KMS-11 (cell line): ENCODE results near the gene FAM89A.

Experiments used
- H2AFZ ChIP-seq: fragments of 200-600 bp; sonication (generic); 2 replicates; pipeline ENCODE4 v1.6.1; 2016; ENCODE audit warnings: antibody characterized with exemption, mixed run types, low read depth
- H3K27ac ChIP-seq: fragments of 200-600 bp; sonication (generic); 2 replicates; pipeline ENCODE4 v1.6.1; 2016; ENCODE audit warnings: mild to moderate bottlenecking, mixed run types
- H3K27me3 ChIP-seq: fragments of 200-600 bp; sonication (generic); 2 replicates; pipeline ENCODE4 v1.6.1; 2017; ENCODE audit warnings: mild to moderate bottlenecking, low read depth, mixed run types, moderate library complexity; ENCODE audit not compliant: insufficient read depth
- H3K36me3 ChIP-seq: fragments of 200-600 bp; sonication (generic); 2 replicates; pipeline ENCODE4 v1.6.1; 2017; ENCODE audit warnings: mild to moderate bottlenecking, mixed run types; ENCODE audit not compliant: insufficient read depth
- H3K4me1 ChIP-seq: fragments of 200-600 bp; sonication (generic); 2 replicates; pipeline ENCODE4 v1.6.1; 2016; ENCODE audit warnings: mild to moderate bottlenecking, low read depth, mixed run types; ENCODE audit not compliant: poor library complexity, severe bottlenecking
- H3K4me2 ChIP-seq: fragments of 200-600 bp; sonication (generic); 2 replicates; pipeline ENCODE4 v1.7.0; 2016; ENCODE audit warnings: mild to moderate bottlenecking, mixed run types
- H3K4me3 ChIP-seq: fragments of 200-600 bp; sonication (generic); IDR thresholded peaks from 2 replicates; pipeline ENCODE4 v1.6.1; 2017; ENCODE audit warnings: low read depth, low read length, mixed read lengths; ENCODE audit not compliant: insufficient read depth
- H3K79me2 ChIP-seq: fragments of 200-600 bp; sonication (generic); 2 replicates; pipeline ENCODE4 v1.6.1; 2016; ENCODE audit warnings: low read depth, mixed run types; ENCODE audit not compliant: insufficient read depth
- H3K9ac ChIP-seq: fragments of 200-600 bp; sonication (generic); 2 replicates; pipeline ENCODE4 v1.6.1; 2016; ENCODE audit warnings: mild to moderate bottlenecking, mixed run types
- H4K20me1 ChIP-seq: fragments of 200-600 bp; sonication (generic); 2 replicates; pipeline ENCODE4 v1.6.1; 2016; ENCODE audit warnings: mild to moderate bottlenecking, mixed run types; ENCODE audit not compliant: insufficient read depth
- CTCF ChIP-seq: fragments of 200-600 bp; sonication (generic); conservative IDR thresholded peaks from 2 replicates; pipeline ENCODE4 v1.6.1; 2017; ENCODE audit warnings: low read depth, mild to moderate bottlenecking, antibody characterized with exemption, low read length, moderate library complexity, mixed read lengths

The FAM89A gene

GRCh38 chr1:231073331-231073730 lies 33.3 kb upstream of the FAM89A start:
- no peaks in the 10 kb centered on the region for H3K36me3 ChIP-seq
- H3K79me2 ChIP-seq, result no peaks in the 10 kb centered on the region
- no peak overlapping the region for H2AFZ ChIP-seq
- no peaks in the 10 kb centered on the region for H4K20me1 ChIP-seq
- H3K4me3 ChIP-seq, result no peak overlapping the region
- no peaks in the 10 kb centered on the region for H3K27me3 ChIP-seq
- H3K27ac ChIP-seq, result no peak overlapping the region
- no peaks in the 10 kb centered on the region for H3K4me1 ChIP-seq
- no peak overlapping the region for H3K9ac ChIP-seq
- TF ChIP-seq CTCF, result no peak
- H3K4me2 ChIP-seq, result no peak overlapping the region

DNA sequence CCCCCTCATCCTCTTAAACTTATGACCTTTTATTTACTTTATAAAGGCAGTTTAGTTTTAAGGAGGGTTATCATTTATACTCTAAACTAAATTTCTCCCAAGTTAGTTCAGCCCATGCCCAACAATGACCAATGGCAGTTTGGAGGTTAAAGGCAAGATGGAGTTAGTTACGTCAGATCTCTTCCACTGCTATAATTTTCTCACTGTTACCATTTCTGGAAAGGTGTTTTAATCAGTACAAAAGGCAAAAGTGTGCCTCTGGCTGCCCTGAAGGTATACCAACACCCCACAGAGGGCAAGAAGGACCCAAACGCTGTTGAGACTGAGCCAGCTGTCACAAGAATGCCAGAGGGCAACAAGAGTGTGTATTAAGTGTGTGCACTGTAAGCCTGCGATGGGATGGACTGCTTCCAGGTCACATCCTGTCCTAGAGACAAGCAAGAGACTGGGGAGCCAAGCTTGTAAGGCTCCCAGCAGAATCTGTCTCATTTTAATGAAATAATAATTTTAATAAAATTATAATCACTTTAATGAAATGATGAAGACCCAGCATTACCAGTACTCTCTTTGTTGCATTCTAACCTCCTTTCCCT lies 32.5 kb upstream of the FAM89A start:
- Histone ChIP-seq H3K9ac (no peak overlapping the region), H3K4me1 (no peaks in the 10 kb centered on the region), H3K27me3 (no peaks in the 10 kb centered on the region), H4K20me1 (no peaks in the 10 kb centered on the region), H3K36me3 (no peaks in the 10 kb centered on the region), H2AFZ (no peak overlapping the region), H3K4me3 (no peak overlapping the region), H3K27ac (no peak overlapping the region), H3K4me2 (no peak overlapping the region), H3K79me2 (no peaks in the 10 kb centered on the region)
- no peak for TF ChIP-seq CTCF

GRCh38 chr1:231072041-231072440 lies 32.0 kb upstream of the FAM89A start:
- no peak for TF ChIP-seq CTCF
- H3K27me3 ChIP-seq, result no peaks in the 10 kb centered on the region
- no peak overlapping the region for H2AFZ ChIP-seq
- no peaks in the 10 kb centered on the region for H3K36me3 ChIP-seq
- H3K4me3 ChIP-seq, result no peak overlapping the region
- no peaks in the 10 kb centered on the region for H3K4me1 ChIP-seq
- no peak overlapping the region for H3K9ac ChIP-seq
- H4K20me1 ChIP-seq, result no peaks in the 10 kb centered on the region
- no peaks in the 10 kb centered on the region for H3K79me2 ChIP-seq
- H3K27ac ChIP-seq, result no peak overlapping the region
- no peak overlapping the region for H3K4me2 ChIP-seq

DNA sequence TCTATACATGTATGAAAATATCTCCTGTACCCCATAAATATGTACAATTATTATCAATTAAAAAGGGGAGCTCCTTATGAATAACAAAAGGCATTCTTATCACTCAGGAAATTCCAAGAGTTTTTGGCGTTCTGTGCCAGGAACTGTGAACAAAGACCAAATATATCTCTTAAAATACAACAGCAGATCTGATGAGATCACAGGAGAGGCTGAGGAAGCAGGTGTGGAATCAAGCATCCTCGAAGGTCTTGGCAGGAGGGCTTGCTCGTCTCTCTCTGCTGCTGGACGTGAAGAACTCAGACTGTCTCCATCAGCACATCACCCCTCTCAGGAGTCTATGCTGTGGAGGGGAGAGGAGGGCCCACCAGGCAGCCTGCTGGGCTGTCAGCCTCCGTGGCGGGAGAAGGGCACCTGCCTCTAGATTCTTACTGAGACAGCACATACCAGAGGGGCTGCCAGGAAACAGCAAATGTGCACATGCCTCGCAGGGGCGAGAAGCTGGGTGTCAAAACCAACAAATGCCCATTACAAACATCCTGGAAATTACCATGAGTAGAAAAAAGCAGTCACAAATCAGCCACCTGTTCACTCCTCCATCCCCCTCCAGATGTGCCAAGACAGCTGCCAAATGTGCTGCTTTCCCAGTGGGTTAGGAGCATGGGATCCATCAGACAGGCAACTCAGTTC lies 30.8 kb upstream of the FAM89A start:
- Histone ChIP-seq H3K9ac (no peak overlapping the region), H3K4me3 (no peak overlapping the region)

More for the DNA sequence above, 30.8 kb upstream of the FAM89A start:
- no peak overlapping the region for H2AFZ ChIP-seq
- H3K79me2 ChIP-seq, result no peaks in the 10 kb centered on the region
- H4K20me1 ChIP-seq, result no peaks in the 10 kb centered on the region
- TF ChIP-seq CTCF, result no peak
- H3K27me3 ChIP-seq, result no peaks in the 10 kb centered on the region
- H3K4me2 ChIP-seq, result no peak overlapping the region
- no peaks in the 10 kb centered on the region for H3K4me1 ChIP-seq
- no peak overlapping the region for H3K27ac ChIP-seq
- H3K36me3 ChIP-seq, result no peaks in the 10 kb centered on the region
